CD8-positive, alpha-beta memory T cell (primary cell): Measurements from ENCODE around the gene NEUROG1. TPM values are rescaled to one million over a fixed set of nuclear protein-coding genes. Genes with fewer than 3 reads are reported as not detected.

ENCODE experiments used
- CTCF ChIA-PET: fragments of 350-600 bp; sonication (Branson Sonifier 250); formaldehyde crosslinking; loops from one replicate; lab custom pipeline; 2021; ENCODE audit warnings: antibody characterized with exemption; lab: Charles Lee
- POLR2A ChIA-PET: fragments of 350-600 bp; sonication (Branson Sonifier 250); formaldehyde crosslinking; loops from one replicate; lab custom pipeline; 2021; ENCODE audit warnings: antibody characterized with exemption; lab: Charles Lee
- DNase-seq, 5 donors: peaks; one replicate each; pipeline versions ENCODE4 v3.0.0 to v3.0.0-alpha.2; 2020 to 2022; ENCODE audit warnings: mixed read lengths in 1 of 5
- H3K27ac ChIP-seq: one replicate; pipeline ENCODE4 v1.7.0; 2013; ENCODE audit warnings: low read depth, mild to moderate bottlenecking, low read length, moderate library complexity
- H3K27me3 ChIP-seq: 2 replicates; pipeline ENCODE4 v1.7.0; 2013; ENCODE audit warnings: low read length, mild to moderate bottlenecking; ENCODE audit not compliant: insufficient read depth, poor library complexity, severe bottlenecking
- H3K36me3 ChIP-seq: 2 replicates; pipeline ENCODE4 v1.7.0; 2013; ENCODE audit warnings: mild to moderate bottlenecking, low read length, moderate library complexity; ENCODE audit not compliant: insufficient read depth
- H3K4me1 ChIP-seq: 2 replicates; pipeline ENCODE4 v1.7.0; 2013; ENCODE audit warnings: mild to moderate bottlenecking, low read length, moderate library complexity; ENCODE audit not compliant: insufficient read depth
- H3K4me3 ChIP-seq: 2 replicates; pipeline ENCODE4 v1.7.0; 2013; ENCODE audit warnings: mild to moderate bottlenecking, low read length
- H3K9me3 ChIP-seq: 2 replicates; pipeline ENCODE4 v1.7.0; 2013; ENCODE audit warnings: mild to moderate bottlenecking, low read length
- H3K27ac Mint-ChIP-seq, 8 donors: one replicate each; pipeline ENCODE4 v1.8.0; 2020 to 2021; ENCODE audit warnings: mixed read lengths in 8 of 8, mild to moderate bottlenecking in 6 of 8, inconsistent platforms in 3 of 8, moderate library complexity in 3 of 8
- H3K27me3 Mint-ChIP-seq, 2 donors: one replicate each; pipeline ENCODE4 v1.8.0; 2020 to 2021; ENCODE audit warnings: mixed read lengths in 2 of 2, mild to moderate bottlenecking in 1 of 2, moderate library complexity in 1 of 2
- H3K36me3 Mint-ChIP-seq, 3 donors: one replicate each; pipeline ENCODE4 v1.8.0; 2020 to 2021; ENCODE audit warnings: mixed read lengths in 3 of 3, inconsistent platforms in 1 of 3, mild to moderate bottlenecking in 1 of 3
- H3K4me1 Mint-ChIP-seq, 3 donors: one replicate each; pipeline ENCODE4 v1.8.0; 2020 to 2021; ENCODE audit warnings: mixed read lengths in 3 of 3, inconsistent platforms in 1 of 3, mild to moderate bottlenecking in 1 of 3
- H3K4me3 Mint-ChIP-seq, 7 donors: one replicate each; pipeline ENCODE4 v1.8.0; 2020 to 2021; ENCODE audit warnings: mixed read lengths in 7 of 7, mild to moderate bottlenecking in 6 of 7, moderate library complexity in 4 of 7, inconsistent platforms in 2 of 7
- H3K9me3 Mint-ChIP-seq, 5 donors: one replicate each; pipeline ENCODE4 v1.8.0; 2020 to 2022; ENCODE audit warnings: mixed read lengths in 5 of 5, mild to moderate bottlenecking in 3 of 5, moderate library complexity in 2 of 5, inconsistent platforms in 1 of 5
- polyA plus RNA-seq: library from polyadenylated mRNA; unstranded; fragments of 300-500 nt; fragmentation: Illumina TruSeq; gene quantifications from one replicate; pipeline ENCODE4 v1.2.3, GENCODE V29; 2021
- total RNA-seq, 2 experiments: library from RNA; stranded (reverse); gene quantifications; one replicate each; pipeline ENCODE4 v1.2.3, GENCODE V29; 2021

The NEUROG1 gene
- total and polyA plus RNA-seq, 3 experiments from 2014 or later, result not detected

- Mint-ChIP-seq H3K27me3 (peaks cover 56 to 88% of the 10 kb centered on the region in 2 donors), H3K36me3 (peaks cover 0 to 2% (median 0%) of the 10 kb centered on the region in 3 donors), H3K4me1 (peaks cover 13 to 19% (median 15%) of the 10 kb centered on the region in 3 donors), H3K27ac (no peak overlapping the region), H3K9me3 (no peaks in the 10 kb centered on the region), H3K4me3 (no peak overlapping the region)
- H3K4me1 ChIP-seq, result peaks cover 12% of the 10 kb centered on the region
- peaks cover 6% of the 10 kb centered on the region for H3K27me3 ChIP-seq
- H3K4me3 ChIP-seq, result no peak overlapping the region
- no peak for DNase-seq
- POLR2A ChIA-PET, result no interaction called here
- no peaks in the 10 kb centered on the region for H3K36me3 ChIP-seq
- H3K27ac ChIP-seq, result no peak overlapping the region
- no peaks in the 10 kb centered on the region for H3K9me3 ChIP-seq
- CTCF ChIA-PET, result interaction anchor here (1.6 to 1.8 kb wide), 2 partner anchors 15 to 18 kb away, joined by 4 to 6 read pairs; no protein-coding TSS in a partner anchor
These were observed 12.0 kb upstream of the NEUROG1 start for GRCh38 chr5:135547590-135548254.

GRCh38 chr5:135546912-135547311 lies 11.1 kb upstream of the NEUROG1 start:
- Histone ChIP-seq H3K9me3 (no peaks in the 10 kb centered on the region), H3K4me3 (no peak overlapping the region), H3K27me3 (peaks cover 6% of the 10 kb centered on the region), H3K36me3 (no peaks in the 10 kb centered on the region), H3K27ac (no peak overlapping the region), H3K4me1 (peaks cover 13% of the 10 kb centered on the region)
- Mint-ChIP-seq H3K4me3 (peak overlapping the region in 2 of 7 donors; percentile 6 to 19), H3K27me3 (peaks cover 63 to 86% of the 10 kb centered on the region in 2 donors), H3K27ac (no peak overlapping the region), H3K4me1 (peaks cover 14 to 25% (median 15%) of the 10 kb centered on the region in 3 donors), H3K36me3 (peaks cover 0 to 2% (median 0%) of the 10 kb centered on the region in 3 donors), H3K9me3 (no peaks in the 10 kb centered on the region)
- ChIA-PET POLR2A (no interaction called here), CTCF (interaction anchor here (1.6 kb wide), 1 partner anchor 19 kb away, joined by 4 read pairs; no protein-coding TSS in a partner anchor)
- DNase-seq, result no peak

- CTCF ChIA-PET, result interaction anchor here (1.6 kb wide), 1 partner anchor 20 kb away, joined by 4 read pairs; no protein-coding TSS in a partner anchor
- Histone ChIP-seq H3K9me3 (no peaks in the 10 kb centered on the region), H3K27ac (no peak overlapping the region), H3K27me3 (peaks cover 6% of the 10 kb centered on the region), H3K36me3 (no peaks in the 10 kb centered on the region), H3K4me3 (no peak overlapping the region), H3K4me1 (peaks cover 13% of the 10 kb centered on the region)
- H3K36me3 Mint-ChIP-seq, result peaks cover 0 to 2% (median under 1%) of the 10 kb centered on the region in 3 donors
- H3K4me3 Mint-ChIP-seq, result peak overlapping the region in 2 of 7 donors; percentile 51 to 57
- H3K27ac Mint-ChIP-seq, result no peak overlapping the region
- H3K9me3 Mint-ChIP-seq, result no peaks in the 10 kb centered on the region
- DNase-seq, result no peak
- POLR2A ChIA-PET, result no interaction called here
- H3K4me1 Mint-ChIP-seq, result peaks cover 13 to 28% (median 14%) of the 10 kb centered on the region in 3 donors
- peaks cover 58 to 89% of the 10 kb centered on the region in 2 donors for H3K27me3 Mint-ChIP-seq
These were observed 10.3 kb upstream of the NEUROG1 start for GRCh38 chr5:135546101-135546500.

- H3K4me1 Mint-ChIP-seq, result peaks cover 13 to 28% (median 14%) of the 10 kb centered on the region in 3 donors
- H3K4me1 ChIP-seq, result peaks cover 13% of the 10 kb centered on the region
- H3K36me3 ChIP-seq, result no peaks in the 10 kb centered on the region
- no peaks in the 10 kb centered on the region for H3K9me3 ChIP-seq
- peaks cover 0 to 2% (median 1%) of the 10 kb centered on the region in 3 donors for H3K36me3 Mint-ChIP-seq
- CTCF ChIA-PET, result no interaction called here
- no peak overlapping the region for H3K4me3 ChIP-seq
- peak overlapping the region; percentile 70 to 92 (median 89) for H3K4me3 Mint-ChIP-seq
- no peak for DNase-seq
- POLR2A ChIA-PET, result no interaction called here
- no peak overlapping the region for H3K27ac ChIP-seq
- H3K27me3 Mint-ChIP-seq, result peaks cover 55 to 91% of the 10 kb centered on the region in 2 donors
- H3K27ac Mint-ChIP-seq, result no peak overlapping the region
- peaks cover 6% of the 10 kb centered on the region for H3K27me3 ChIP-seq
- no peaks in the 10 kb centered on the region for H3K9me3 Mint-ChIP-seq
These were observed 9.3 kb upstream of the NEUROG1 start for GRCh38 chr5:135545099-135545498.

GRCh38 chr5:135543485-135544304 lies 7.9 kb upstream of the NEUROG1 start:
- H3K27ac Mint-ChIP-seq, result peak overlapping the region in 1 of 8 donors; percentile 17

GRCh38 chr5:135543001-135543484 lies 7.3 kb upstream of the NEUROG1 start:
- no peaks in the 10 kb centered on the region for H3K9me3 Mint-ChIP-seq
- H3K27ac Mint-ChIP-seq, result peak overlapping the region in 1 of 8 donors; percentile 5
- peaks cover 13 to 28% (median 14%) of the 10 kb centered on the region in 3 donors for H3K4me1 Mint-ChIP-seq
- CTCF ChIA-PET, result interaction anchor here (1.0 to 1.5 kb wide), 2 partner anchors 9 to 81 kb away, joined by 3 to 5 read pairs; no protein-coding TSS in a partner anchor
- H3K9me3 ChIP-seq, result no peaks in the 10 kb centered on the region
- no peak for DNase-seq
- no peaks in the 10 kb centered on the region for H3K36me3 ChIP-seq
- peaks cover 0 to 2% (median 1%) of the 10 kb centered on the region in 3 donors for H3K36me3 Mint-ChIP-seq
- H3K27ac ChIP-seq, result no peak overlapping the region
- H3K4me1 ChIP-seq, result peaks cover 13% of the 10 kb centered on the region
- H3K27me3 Mint-ChIP-seq, result peaks cover 56 to 91% of the 10 kb centered on the region in 2 donors
- H3K4me3 ChIP-seq, result peak overlapping the region; percentile 9
- H3K4me3 Mint-ChIP-seq, result peak overlapping the region; percentile 65 to 84 (median 72)
- POLR2A ChIA-PET, result interaction anchor here (0.5 kb wide), 1 partner anchor 12 kb away, joined by 3 read pairs; no protein-coding TSS in a partner anchor
- H3K27me3 ChIP-seq, result peaks cover 13% of the 10 kb centered on the region

More at GRCh38 chr5:135543485-135544304, 7.9 kb upstream of the NEUROG1 start:
- peaks cover 7% of the 10 kb centered on the region for H3K27me3 ChIP-seq
- Mint-ChIP-seq H3K36me3 (peaks cover 0 to 2% (median 1%) of the 10 kb centered on the region in 3 donors), H3K4me3 (peak overlapping the region; percentile 84 to 92 (median 89)), H3K27me3 (peaks cover 56 to 92% of the 10 kb centered on the region in 2 donors), H3K9me3 (no peaks in the 10 kb centered on the region), H3K4me1 (peaks cover 13 to 28% (median 14%) of the 10 kb centered on the region in 3 donors)
- no peak overlapping the region for H3K27ac ChIP-seq
- H3K9me3 ChIP-seq, result no peaks in the 10 kb centered on the region
- no peak for DNase-seq
- CTCF ChIA-PET, result interaction anchor here (1.5 kb wide), 1 partner anchor 9 kb away, joined by 5 read pairs; no protein-coding TSS in a partner anchor
- H3K4me1 ChIP-seq, result peaks cover 13% of the 10 kb centered on the region
- POLR2A ChIA-PET, result no interaction called here
- H3K4me3 ChIP-seq, result peak overlapping the region; percentile 51
- H3K36me3 ChIP-seq, result no peaks in the 10 kb centered on the region

- POLR2A ChIA-PET, result no interaction called here
- peaks cover 23% of the 10 kb centered on the region for H3K27me3 ChIP-seq
These were observed 6.2 kb upstream of the NEUROG1 start for GRCh38 chr5:135541807-135542502.

More at GRCh38 chr5:135541807-135542502, 6.2 kb upstream of the NEUROG1 start:
- Histone ChIP-seq H3K4me3 (no peak overlapping the region), H3K9me3 (no peaks in the 10 kb centered on the region), H3K36me3 (no peaks in the 10 kb centered on the region), H3K27ac (no peak overlapping the region), H3K4me1 (peaks cover 13% of the 10 kb centered on the region)
- Mint-ChIP-seq H3K36me3 (peaks cover 0 to 2% (median 1%) of the 10 kb centered on the region in 3 donors), H3K4me3 (peak overlapping the region in 2 of 7 donors; percentile 34 to 36), H3K9me3 (no peaks in the 10 kb centered on the region), H3K27ac (no peak overlapping the region), H3K27me3 (peaks cover 54 to 91% of the 10 kb centered on the region in 2 donors), H3K4me1 (peaks cover 13 to 28% (median 14%) of the 10 kb centered on the region in 3 donors)
- CTCF ChIA-PET, result interaction anchor here (0.8 to 1.5 kb wide), 3 partner anchors 10 to 80 kb away, joined by 3 to 5 read pairs (median 3); no protein-coding TSS in a partner anchor
- DNase-seq, result no peak
